HG02571 (cell line): ENCODE results near the gene KRCC1.
"Not testable (repeated sequence)": the region's sequence is repeated elsewhere in the genome, so short reads cannot be mapped to it uniquely, and the experiment has no call there.

Experiments
- ATAC-seq: cut with Tn5 transposase; IDR thresholded peaks from one replicate; pipeline ENCODE4 v1.9.1; 2021; ENCODE audit warnings: mild to moderate bottlenecking, moderate library complexity; ENCODE audit not compliant: unreplicated experiment

Gene KRCC1

DNA sequence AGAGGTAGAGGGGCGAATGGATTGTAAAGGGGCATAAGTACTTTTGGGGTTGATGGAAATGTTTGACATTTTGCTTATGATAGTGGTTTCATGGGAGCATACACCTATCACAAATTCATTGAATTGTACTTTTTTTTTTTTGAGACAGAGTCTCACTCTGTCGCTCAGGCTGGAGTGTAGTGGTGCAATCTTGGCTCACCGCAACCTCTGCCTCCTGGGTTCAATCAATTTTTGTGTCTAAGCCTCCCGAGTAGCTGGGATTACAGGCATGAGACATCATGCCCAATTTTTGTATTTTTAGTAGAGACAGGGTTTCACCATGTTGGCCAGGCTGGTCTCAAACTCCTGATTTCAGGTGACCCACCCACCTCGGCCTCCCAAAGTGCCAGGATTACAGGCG is 10.0 kb downstream of the KRCC1 start:
- ATAC-seq = not testable (repeated sequence)

- no peak for ATAC-seq
Measured at GRCh38 chr2:88042476-88042875, 13.1 kb downstream of the KRCC1 start.

- ATAC-seq = no peak
Measured at GRCh38 chr2:88038263-88039105, 17.1 kb downstream of the KRCC1 start.

DNA sequence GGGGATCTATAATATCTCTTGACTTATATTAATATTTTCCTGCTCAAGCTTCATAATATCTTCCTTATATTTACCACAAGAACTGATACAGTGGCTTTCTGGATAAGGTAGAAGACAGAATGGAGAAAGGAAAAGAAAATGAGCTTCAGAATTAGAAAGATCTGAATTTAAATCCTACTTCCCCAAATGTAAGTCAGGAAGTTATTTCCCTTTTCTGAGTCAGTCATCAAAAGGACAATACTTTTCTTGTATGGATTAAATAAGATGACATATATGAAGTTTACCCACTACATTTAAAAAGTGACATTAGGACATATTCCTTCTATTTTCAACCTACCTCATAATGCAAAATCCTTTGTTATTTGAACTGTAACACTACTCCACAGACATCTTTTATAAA is 19.0 kb downstream of the KRCC1 start:
- ATAC-seq = no peak

GRCh38 chr2:88036182-88036581 is 19.4 kb downstream of the KRCC1 start:
- no peak for ATAC-seq

DNA sequence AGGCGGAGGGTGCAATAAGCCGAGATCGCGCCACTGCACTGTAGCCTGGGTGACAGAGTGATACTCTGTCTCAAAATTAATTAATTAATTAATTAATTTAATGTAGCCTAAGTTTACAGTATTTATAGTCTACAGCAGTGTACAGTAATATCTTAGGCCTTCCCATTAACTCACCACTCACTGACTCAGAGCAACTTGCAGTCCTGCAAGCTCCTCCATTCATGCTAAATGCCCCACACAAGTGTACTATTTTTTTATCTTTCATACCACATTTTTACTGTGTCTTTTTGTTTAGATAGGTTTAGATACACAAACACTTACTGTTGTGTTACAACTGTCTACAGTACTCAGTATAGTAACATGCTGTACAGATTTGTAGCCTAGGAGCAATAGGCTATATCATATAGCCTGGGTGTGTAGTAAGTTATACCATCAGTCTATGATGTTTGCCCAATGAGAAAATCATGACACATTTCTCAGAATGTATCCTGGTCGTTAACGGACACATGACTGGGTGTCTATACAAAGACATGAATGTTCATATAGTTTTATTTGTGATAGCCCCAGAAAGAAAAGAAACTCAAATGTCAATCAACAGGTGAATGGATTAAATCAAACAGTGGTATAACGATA is 23.4 kb downstream of the KRCC1 start:
- no peak for ATAC-seq

GRCh38 chr2:88028931-88029330 is 26.7 kb downstream of the KRCC1 start:
- ATAC-seq = no peak

DNA sequence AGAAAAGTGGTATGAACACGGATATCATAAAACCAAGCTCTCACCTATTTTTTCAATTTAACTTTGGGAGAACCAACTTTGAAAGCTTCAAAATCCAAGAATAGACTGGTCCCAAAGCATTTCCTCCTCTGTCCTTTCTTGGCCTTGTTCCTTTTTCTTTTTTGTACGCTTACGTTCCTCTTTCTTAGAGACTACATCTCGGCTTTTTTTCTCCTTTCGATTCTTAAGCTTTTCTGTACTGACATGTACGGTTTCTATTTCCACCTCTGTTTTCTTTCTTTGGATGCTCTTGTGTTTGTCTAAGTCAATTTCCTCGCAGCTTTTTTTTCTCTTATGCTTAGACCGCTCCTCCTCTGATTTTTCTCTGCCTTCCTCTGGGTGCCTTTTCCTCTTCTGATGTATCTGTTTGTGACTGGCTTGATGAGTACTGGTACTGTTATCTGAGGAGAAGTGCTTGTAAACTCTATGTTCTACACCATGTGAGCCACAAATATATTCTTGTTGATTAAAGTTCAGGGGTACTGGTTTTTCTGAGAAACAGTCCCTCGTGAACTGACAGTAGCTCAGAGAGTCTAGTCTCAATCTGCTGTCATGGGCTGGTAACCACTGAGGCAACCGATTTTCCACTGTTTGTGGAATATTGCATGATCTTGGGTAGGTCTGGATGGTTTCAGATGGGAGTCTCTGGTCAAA is 27.7 kb downstream of the KRCC1 start:
- no peak for ATAC-seq

GRCh38 chr2:88024509-88024908 is 31.1 kb downstream of the KRCC1 start:
- no peak for ATAC-seq

- ATAC-seq = no peak
Measured at GRCh38 chr2:88022669-88022921, 33.0 kb downstream of the KRCC1 start.

DNA sequence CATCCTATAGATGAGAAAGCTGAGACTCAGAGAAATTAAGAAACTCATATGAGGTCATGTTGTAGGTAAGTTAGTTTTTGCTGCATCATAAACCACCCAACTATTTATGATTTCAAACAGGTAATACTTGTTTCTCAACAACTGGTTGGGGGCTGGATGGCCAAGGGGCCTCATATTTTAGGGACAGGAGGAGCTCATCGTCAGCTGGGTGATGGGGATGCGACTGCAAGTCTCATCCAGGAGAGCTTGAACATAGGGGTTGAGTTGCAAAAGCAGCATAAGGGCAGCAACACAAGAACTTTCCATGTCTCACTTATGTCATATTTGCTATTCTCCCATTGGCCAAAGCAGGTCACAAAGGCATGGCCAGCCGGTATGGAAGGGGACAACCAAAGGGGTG is 35.6 kb downstream of the KRCC1 start:
- no peak for ATAC-seq

- ATAC-seq = no peak
Measured at GRCh38 chr2:88018909-88019308, 36.7 kb downstream of the KRCC1 start.

GRCh38 chr2:88018077-88018805 is 37.3 kb downstream of the KRCC1 start:
- not testable (repeated sequence) for ATAC-seq

DNA sequence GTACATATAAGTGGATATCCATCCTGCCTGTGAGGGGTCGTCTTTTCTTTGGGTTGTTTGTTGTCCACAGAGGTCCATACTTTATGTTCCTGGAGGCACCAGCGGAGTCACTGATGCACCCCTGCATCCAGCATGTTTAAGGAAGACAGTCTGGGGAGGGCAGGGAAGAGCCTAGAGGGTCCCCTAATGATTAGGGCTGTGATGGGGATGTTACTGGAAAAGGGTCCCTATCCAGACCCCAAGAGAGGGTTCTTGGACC is 37.9 kb downstream of the KRCC1 start:
- not testable (repeated sequence) for ATAC-seq

DNA sequence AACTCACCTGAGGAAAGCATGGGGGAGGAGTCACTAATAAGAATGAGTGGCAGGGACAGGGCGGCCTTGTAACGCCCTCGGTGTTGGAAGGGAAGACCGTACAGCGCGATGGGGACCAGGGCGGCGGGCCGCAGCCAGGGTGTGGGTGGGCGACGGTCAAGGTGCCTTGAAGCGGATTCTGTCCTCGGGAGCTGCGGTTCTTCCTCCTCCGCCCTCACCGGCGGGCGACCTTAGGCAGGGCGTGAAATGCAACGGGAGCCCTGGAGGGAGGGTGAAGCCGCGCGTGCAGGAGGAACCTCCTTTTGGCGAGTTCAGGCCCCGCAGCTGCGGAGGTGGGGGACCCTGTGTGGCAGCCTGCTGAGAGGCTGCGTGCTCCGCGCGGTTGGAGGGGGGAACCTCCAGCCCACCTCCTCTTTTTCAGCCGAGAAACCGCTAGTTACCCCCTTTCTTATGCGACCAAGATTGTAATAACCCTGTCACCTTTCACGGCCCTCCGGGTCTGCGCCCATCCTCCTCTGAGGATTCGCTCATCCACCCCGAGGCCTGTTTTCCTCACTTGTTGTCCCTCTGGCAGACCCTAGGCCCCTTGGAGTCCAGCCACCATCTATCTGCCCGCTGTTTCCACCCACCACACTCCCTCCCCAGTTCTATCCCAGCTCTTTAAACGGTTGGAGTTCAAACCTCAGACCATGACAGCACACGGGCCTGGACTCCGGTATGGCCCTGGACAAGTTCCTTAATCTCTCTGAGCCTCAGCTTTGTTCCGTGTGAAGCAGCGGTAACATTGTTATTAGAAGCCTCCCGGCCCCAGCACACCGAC is 38.4 kb downstream of the KRCC1 start:
- peak; percentile 58 for ATAC-seq

GRCh38 chr2:88016086-88016959 is 39.3 kb downstream of the KRCC1 start, which contains the start of gene RNU2-63P:
Gene RNU2-63P, minus strand, starts transcription at chr2:88016547.
- ATAC-seq = peak; percentile 78

DNA sequence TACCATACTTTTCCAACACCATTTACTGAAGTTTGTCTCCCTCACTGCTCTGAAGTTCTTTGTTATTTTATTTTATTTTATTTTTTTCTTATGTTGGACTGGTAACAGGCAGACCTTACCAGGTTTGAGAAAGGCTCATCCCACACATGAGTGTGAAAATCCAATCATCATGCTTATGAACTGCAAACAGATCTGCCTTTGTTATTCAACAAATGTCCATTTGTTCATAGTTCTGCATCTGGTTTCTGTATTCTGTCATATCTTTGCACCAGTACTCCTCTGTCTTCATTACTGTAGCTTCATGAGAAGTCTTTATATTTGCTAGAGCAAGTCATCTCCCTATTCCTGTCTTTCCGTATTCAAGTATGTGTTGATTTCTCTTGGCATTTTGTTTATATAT is 44.6 kb downstream of the KRCC1 start:
- ATAC-seq = no peak

DNA sequence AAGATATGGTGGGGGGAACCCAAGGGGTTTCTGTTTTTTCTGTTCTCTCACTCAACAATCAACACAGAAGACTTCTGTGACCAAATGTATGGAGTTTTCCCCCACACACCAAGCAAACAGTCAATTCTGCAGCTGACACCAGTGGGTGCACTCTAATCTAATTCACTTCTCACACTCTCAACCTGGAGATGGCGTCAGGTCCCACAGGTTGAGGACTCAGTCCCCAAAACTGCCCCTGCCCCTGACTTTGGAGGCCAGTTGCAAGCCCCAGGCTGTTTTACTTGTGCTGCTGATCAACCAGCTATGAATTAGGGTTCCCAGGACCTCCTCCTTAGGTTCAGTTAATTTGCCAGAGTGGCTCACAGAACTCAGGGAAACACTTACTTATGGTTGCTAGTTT is 45.4 kb downstream of the KRCC1 start:
- ATAC-seq = no peak

- no peak for ATAC-seq
Measured at GRCh38 chr2:88006912-88007439, 48.6 kb downstream of the KRCC1 start.

- no peak for ATAC-seq
Measured at GRCh38 chr2:88005776-88006175, 49.8 kb downstream of the KRCC1 start.
